GM10248 (cell line): ENCODE measurements around the gene CAPS2.

Source experiments
- CTCF ChIA-PET: fragments of 300-600 bp; sonication (Branson Sonifier 250); formaldehyde crosslinking; extraction: SDS; loops from one replicate; lab custom pipeline; 2021; ENCODE audit warnings: antibody characterized with exemption; lab: Yijun Ruan, JAX
- POLR2A ChIA-PET: fragments of 350-650 bp; sonication (Branson Sonifier 250); formaldehyde crosslinking; extraction: SDS; loops from one replicate; lab custom pipeline; 2020; ENCODE audit warnings: antibody characterized with exemption; lab: Yijun Ruan, JAX
- DNase-seq: peaks from one replicate; pipeline ENCODE4 v3.0.0; 2012; ENCODE audit errors: extremely low spot score
- TF ChIP-seq, protein P1 (sequence below): IDR thresholded peaks from 2 replicates; pipeline ENCODE4 v1.5.1; 2012; ENCODE audit warnings: mild to moderate bottlenecking, low read depth; ENCODE audit errors: extremely low read depth, missing control alignments, control extremely low read depth

Gene CAPS2

DNA sequence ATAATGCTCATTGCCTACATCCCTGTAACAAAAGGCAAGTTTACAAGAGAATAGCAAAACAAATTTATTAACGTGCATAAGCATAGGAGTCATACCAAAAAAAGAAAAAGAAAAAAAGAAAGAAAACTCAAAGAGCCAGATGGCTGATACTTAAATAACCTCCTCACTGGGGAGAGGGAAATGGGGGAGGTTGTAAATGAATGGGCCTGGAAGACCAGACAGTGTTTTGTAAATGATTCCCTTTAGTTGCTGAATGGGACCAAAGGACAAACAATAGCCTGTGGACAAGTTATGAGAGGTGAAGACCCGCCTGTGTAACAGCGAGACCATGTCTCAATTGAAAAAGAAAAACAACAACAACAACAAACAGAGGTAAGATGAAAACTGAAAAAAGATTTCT is 35.3 kb downstream of the CAPS2 start:
- ChIA-PET POLR2A (no interaction called here), CTCF (interaction anchor here (1.6 kb wide), 1 partner anchor 12 kb away, joined by 3 read pairs; no protein-coding TSS in a partner anchor)
- no peak for DNase-seq
- TF ChIP-seq, protein P1, sequence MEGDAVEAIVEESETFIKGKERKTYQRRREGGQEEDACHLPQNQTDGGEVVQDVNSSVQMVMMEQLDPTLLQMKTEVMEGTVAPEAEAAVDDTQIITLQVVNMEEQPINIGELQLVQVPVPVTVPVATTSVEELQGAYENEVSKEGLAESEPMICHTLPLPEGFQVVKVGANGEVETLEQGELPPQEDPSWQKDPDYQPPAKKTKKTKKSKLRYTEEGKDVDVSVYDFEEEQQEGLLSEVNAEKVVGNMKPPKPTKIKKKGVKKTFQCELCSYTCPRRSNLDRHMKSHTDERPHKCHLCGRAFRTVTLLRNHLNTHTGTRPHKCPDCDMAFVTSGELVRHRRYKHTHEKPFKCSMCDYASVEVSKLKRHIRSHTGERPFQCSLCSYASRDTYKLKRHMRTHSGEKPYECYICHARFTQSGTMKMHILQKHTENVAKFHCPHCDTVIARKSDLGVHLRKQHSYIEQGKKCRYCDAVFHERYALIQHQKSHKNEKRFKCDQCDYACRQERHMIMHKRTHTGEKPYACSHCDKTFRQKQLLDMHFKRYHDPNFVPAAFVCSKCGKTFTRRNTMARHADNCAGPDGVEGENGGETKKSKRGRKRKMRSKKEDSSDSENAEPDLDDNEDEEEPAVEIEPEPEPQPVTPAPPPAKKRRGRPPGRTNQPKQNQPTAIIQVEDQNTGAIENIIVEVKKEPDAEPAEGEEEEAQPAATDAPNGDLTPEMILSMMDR, result no peak

DNA sequence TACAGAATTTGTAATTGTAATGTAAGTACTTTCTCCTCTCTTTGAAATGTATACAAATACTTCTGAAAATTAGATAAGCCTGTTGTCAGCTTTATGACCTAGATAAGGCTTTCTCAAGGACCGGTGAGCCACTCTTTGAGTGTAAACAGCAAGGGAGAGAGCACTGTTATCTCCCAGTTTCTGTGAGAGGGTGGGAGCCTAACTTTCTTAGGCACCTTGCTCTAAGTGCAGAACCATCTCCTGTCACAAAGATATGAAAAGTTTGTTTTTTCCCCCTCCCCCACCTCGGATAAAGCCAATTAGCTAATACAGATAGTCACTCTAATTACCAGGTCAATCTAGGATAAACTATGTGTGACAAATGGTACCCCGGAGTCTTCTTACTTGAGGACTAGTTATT is 35.8 kb downstream of the CAPS2 start:
- no peak for DNase-seq
- ChIA-PET CTCF (interaction anchor here (1.6 kb wide), 1 partner anchor 12 kb away, joined by 3 read pairs; no protein-coding TSS in a partner anchor), POLR2A (no interaction called here)
- TF ChIP-seq, protein P1, result no peak

DNA sequence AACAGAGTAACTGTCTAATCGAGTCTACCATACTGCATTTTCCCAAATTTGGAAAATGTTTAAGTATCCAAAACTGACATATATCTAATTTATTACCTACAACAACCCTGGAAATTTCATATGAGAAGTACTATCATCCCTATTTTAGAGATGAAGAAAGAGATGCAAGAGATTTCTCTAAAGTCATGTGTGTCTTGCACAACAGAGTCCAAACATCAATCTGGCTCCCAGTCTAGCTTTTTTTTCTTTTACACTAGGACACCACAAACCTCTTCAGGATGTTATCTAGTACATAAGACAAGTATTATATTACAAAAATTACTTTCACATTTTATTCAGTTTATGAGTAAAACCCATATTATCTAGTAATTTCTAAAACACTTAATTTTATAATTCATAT is 39.1 kb downstream of the CAPS2 start:
- ChIA-PET CTCF (interaction anchor here (1.2 to 1.5 kb wide), 2 partner anchors 16 to 28 kb away, joined by 3 read pairs; no protein-coding TSS in a partner anchor), POLR2A (interaction anchor here (0.6 kb wide), 1 partner anchor 305 kb away, joined by 3 read pairs; no protein-coding TSS in a partner anchor)
- DNase-seq, result no peak
- TF ChIP-seq, protein P1, result no peak

DNA sequence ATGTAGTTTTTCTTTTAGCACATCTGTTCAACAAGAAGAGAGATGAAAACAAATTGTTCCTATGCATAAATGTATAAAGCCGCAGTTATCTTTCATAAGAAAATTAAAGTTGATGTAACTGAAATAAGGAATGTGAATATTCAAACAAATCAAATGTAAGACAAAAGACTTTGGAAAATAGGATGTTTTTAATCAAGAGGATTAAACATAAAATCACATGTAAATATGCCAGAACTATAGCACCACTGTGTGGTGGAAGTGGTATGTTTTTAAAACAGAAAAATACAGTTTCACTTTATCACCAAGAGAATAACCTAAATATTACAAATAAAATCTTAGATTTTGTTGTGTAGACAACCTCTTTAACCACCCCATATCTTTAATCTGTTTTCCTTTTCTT is 40.4 kb downstream of the CAPS2 start:
- TF ChIP-seq, protein P1, result peak; percentile 29
- CTCF ChIA-PET, result interaction anchor here (1.1 to 1.7 kb wide), 4 partner anchors 8 to 27 kb away, joined by 3 to 7 read pairs (median 4); no protein-coding TSS in a partner anchor
- POLR2A ChIA-PET, result no interaction called here
- DNase-seq, result no peak

DNA sequence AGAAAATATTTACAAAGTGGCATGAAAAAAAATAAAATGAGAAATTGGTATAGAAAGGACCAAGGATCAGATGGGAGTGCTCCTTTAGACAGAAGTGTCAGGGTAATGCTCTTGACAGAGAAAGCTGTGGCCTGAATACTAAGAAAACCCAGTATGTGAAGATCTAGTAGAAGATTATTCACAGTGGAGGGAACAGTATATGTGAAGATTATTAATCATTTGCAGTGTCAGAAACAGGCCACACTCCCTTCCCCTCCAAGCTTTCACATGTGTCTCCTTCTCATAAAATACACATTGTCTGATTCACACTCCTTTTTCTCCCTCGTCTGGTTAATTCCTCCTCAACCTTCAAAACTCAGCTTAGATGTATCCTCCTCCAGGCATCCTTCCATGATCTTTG is 41.3 kb downstream of the CAPS2 start:
- ChIA-PET CTCF (interaction anchor here (1.6 to 1.7 kb wide), 2 partner anchors 8 to 12 kb away, joined by 6 to 7 read pairs; no protein-coding TSS in a partner anchor), POLR2A (no interaction called here)
- DNase-seq, result no peak
- TF ChIP-seq, protein P1, result no peak

DNA sequence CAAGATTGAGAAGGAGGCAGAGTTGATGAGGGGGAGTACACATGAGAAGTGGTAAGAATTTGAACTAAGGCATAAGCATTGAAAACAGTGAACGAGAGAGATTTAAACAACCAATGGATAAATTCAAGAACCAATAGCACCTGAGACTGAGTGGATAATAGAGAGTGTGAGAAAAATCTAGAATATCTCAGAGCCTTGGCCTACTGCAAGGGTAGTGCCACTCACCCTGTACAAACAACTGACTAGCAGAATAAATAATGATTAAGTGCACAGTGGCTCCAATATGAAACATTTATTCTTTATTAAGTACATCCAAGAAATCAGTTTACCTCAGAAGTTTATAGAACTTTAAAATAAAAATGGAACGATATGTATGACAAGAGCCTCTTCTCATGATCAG is 54.4 kb downstream of the CAPS2 start:
- TF ChIP-seq, protein P1, result no peak
- CTCF ChIA-PET, result no interaction called here
- no peak for DNase-seq
- POLR2A ChIA-PET, result no interaction called here
